Fibroblast of gingiva (primary cell): Measurements from ENCODE around the gene POTEH.
"Not testable (repeated sequence)": the region's sequence is repeated elsewhere in the genome, so short reads cannot be mapped to it uniquely, and the experiment has no call there.

ENCODE experiments used
- DNase-seq: peaks from one replicate; pipeline ENCODE4 v3.0.0-alpha.2; 2011; ENCODE audit warnings: low read depth

Gene POTEH

DNA sequence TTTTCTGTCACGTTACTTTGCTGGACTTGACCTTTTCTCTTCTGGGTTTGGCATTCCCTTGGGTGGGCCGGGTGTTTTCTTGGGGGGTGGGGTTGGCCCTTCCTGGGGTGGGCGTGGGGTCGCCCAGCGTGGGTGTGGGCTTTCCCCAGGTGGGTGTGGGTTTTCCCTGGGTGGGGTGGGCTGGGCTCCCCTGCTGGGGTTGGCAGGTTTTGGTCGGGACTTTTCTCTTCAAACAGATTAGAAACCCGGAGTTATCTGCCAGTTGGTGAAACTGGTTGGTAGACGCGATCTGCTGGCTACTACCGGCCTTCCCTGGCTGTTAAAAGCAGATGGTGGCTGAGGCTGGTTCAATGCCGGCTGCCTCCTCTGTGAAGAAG lies at the start of gene POTEH:
Gene POTEH, plus strand, starts transcription at position 278 of the 377 bp plus-strand sequence. Its CDS starts 52 bp downstream, at position 330.
- DNase-seq, result not testable (repeated sequence)

DNA sequence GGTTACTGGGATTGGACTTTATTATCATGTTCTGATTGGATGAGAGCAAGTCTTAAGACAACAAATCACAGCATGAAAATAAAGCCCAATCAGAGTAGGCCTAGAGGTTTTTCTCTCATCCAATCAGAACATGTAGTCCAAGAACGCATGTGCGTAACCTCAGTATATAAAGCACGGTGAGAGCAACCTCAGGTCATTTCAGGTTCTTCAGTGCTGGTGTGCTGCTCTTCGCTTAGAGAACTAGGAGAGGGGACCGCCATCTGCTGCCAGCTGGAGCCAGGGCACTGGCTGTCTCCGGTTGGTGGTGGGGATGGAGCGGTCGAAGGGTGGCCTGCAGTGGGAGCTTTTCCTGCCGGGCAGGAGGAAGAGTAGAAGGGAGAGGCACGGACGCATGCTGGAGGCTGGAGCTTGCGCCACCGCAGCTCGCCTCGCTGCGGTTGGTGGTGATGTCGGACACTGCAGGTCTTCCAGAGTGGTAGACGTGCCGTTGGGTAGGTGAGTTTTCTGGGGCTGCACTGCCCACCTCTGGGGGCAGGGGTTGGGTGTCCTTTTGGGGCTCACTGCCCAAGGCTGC lies 47.5 kb upstream of the POTEH start:
- DNase-seq, result not testable (repeated sequence)

DNA sequence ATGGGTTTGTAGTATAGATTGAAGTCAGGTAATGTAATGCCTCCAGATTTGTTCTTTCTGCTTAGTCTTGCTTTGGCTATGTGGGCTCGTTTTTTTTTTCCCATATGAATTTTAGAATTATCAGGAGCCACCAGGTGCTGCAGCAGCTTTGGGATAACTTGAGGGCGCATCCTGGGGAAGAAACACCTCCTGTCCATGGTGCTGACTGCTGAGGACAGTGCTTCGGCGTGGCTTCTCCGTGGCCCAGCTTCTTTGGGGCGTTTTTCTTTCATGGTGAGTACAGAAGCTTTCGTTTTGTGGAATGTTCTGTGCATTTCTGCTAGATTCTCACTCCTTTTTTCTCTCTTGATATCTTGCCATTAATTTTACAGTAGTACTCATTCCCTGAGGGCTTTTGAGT lies 37.9 kb upstream of the POTEH start:
- DNase-seq, result not testable (repeated sequence)

DNA sequence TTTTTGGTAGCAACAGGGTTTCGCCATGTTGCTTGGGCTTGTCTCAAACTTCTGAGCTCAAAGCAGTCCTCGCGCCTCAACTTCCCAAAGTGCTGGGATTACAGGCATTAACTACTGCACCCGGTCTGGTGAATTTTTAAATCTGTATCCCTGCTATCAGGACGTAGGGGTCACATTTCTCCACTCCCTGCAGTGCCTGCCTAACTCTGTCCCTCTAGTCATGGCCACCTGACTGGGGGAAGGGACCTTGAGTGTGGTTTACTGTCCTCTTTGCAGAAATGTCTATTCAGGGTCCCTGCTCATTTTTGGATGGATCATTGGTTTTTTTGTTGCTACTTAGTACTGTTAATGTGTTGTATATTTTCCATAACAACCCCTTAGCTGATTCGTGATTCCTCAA lies 37.1 kb upstream of the POTEH start:
- DNase-seq, result not testable (repeated sequence)

DNA sequence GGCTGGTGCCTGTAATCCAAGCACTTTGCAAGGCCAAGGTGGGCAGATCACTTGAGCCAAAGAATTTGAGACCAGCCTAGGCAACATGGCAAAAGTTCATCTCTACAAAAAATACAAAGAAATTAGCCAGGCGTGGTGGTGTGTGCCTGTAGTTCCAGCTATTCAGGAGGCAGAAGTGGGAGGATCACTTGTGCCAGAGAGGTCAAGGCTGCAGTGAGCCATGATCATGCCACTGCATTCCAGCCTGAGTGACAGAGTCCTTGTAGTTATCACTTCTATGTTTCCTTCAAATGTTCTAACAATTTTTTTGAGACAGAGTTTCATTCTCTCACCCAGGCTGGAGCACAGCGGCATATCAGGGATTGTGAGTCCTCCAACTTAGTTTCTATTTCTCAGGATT lies 36.6 kb upstream of the POTEH start:
- DNase-seq, result not testable (repeated sequence)

DNA sequence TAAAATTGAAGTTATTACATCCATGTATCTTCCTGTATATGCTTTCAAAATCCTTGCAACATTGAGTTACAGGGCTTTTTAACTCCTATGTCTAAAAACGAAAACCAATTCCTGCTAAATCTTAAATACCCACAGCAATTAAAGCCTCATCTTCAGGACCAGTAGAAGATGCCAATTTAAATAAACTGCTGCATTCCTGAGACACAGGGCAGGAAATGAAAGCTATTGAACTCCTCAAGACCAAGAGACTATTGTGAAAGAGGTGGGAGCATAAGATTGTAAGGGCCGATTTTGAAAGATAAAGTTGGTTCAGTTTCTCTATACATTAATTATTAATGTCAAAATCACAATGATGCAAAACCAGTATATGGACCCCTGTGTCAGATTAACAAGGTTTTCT lies 28.7 kb upstream of the POTEH start:
- not testable (repeated sequence) for DNase-seq

DNA sequence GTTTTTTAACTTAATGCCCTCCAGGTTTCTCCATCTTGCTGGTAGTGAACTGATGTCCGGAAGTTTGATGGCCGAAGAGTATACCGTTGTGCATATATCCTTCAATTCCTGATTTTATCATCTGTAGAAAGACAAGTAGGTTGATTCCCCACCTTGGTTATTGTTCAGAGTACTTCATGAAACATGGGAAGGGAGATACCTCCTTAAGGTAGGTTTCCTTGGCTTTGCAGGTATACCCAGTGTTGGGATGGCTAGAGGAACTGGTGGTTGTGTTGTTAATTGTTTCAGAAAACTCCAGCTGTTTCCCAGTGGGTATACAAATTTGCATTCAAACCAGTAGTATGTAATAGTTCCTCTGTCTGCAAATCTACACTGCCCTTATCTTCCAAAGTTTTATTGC lies 25.1 kb upstream of the POTEH start:
- not testable (repeated sequence) for DNase-seq

DNA sequence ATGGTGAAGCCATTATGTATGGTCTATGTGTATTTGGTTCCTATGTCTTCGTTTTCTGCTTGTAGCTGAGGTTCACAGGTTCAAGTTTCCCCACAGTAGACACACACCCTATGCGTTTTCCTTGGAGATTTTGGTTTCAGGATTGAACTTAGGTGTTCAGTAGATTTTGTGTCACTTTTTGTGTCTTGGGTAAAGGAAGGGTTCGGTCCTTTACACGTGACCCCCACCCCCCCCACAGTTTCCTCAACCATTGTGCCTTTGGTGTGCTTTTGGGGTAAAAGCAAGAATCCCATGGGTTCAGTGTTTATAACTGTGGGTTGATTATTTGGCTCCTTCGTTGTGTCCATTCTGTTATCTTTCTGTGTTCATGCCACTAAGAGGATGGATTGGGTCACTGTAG lies 24.3 kb upstream of the POTEH start:
- DNase-seq, result peak; percentile 0

DNA sequence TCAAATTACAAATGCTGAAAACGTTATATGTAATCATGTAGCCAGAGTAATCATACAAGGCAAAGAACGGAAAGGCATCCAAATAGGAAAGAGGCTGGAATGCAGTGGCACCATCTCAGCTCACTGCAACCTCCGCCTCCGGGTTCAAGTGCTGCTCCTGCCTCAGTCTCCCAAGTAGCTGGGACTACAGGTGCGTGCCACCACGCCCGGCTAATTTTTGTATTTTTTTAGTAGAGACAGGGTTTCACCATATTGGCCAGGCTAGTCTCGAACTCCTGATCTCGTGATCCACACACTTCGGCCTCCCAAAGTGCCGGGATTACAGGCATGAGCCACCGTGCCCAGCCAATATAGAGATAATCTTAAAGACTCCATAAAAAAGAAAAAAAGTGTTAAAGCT lies 20.4 kb upstream of the POTEH start:
- DNase-seq, result not testable (repeated sequence)

DNA sequence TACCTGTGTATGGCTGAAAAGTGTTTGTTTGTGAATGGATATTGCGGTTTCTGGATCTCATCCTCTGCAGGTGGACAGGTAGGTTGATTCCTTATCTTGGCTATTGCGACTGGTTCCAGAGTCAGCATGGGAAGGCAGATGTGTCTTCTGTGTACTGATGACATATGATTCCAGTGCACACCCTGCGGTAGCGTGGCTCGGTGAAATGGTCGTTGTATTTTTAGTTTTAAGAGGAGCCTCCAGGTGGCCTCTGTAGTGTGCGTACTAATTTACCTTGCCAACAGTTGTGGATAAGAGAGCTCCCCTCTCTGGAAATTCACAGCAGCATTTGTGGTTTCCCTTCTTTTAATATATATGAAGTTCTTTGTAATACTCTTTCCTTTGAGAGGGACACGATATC lies 10.1 kb upstream of the POTEH start:
- not testable (repeated sequence) for DNase-seq

DNA sequence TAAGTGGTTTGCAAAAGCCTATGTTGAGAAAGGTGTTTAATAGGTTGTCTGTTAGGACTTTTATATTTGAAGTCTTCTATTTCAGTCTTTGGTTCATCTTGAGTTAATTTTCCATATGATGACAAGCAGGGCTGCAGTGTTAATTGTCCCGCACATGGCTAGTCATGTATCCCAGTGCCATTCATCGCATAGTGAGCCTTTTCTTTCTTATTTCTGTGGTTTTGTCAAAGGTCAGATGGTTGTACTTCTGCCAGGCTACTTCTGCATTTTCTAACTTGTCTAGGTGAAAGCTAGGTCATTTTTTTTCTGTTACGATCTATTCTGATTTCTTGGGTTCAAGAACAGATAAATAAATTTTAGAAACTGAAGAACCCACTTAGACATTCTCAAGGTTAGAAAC lies 5.7 kb upstream of the POTEH start:
- not testable (repeated sequence) for DNase-seq

DNA sequence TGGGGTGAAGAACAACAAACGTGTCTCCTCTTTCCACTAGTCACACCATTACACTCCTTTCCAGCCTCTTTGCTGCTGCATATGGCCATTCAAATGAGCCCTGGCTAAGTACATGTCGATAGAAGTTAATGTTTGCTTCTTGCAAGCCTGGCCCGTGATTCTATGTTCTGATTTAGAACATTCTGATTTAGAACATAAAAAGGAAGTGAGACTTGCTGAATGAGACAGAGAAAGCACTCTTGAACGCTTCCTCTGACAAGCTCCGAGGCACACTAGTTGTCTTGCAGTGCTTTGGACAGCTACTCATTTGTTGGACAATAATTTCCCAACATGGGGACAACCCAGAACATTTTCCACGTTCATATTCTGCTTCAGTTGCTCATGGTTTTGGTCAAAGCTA lies 5.1 kb upstream of the POTEH start:
- DNase-seq, result not testable (repeated sequence)

DNA sequence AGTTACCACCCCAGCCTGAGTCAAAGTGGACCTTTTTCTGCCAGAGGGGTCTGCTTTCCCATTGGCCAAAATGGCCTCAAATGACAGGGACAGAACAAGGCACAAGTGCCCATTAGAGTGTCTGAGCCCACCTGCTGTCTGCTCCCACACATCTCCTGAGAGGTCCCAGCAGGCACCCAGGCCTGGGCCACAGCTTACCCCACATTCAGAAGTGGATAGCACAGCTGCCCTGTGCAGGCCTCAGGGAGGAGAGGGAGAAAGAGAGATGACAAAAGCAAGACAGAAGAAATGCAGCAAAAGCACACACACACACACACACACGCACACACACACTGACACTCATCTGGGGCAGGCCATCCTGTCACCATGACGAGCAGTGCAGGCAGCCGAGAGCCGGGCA lies 4.2 kb upstream of the POTEH start:
- not testable (repeated sequence) for DNase-seq

DNA sequence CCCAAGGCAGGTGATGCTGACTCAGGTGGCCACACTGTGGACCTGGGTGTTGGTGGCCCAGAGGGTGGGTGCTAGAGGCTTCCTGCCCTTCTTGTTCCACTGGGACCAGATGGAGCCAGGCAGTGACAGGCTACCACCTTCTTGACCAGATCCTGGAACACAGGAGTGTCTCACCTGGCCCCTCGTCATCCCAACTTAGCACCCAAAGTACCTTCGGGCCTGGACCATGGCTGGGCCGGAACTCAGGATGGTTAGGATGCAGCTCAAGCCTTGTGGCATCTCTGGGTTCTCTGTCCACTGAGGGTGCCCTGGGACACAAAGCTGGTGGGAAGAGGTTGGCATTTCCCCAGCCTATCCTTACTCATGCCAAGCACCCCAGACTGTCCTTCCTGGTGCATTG lies 2.7 kb upstream of the POTEH start:
- DNase-seq, result not testable (repeated sequence)

DNA sequence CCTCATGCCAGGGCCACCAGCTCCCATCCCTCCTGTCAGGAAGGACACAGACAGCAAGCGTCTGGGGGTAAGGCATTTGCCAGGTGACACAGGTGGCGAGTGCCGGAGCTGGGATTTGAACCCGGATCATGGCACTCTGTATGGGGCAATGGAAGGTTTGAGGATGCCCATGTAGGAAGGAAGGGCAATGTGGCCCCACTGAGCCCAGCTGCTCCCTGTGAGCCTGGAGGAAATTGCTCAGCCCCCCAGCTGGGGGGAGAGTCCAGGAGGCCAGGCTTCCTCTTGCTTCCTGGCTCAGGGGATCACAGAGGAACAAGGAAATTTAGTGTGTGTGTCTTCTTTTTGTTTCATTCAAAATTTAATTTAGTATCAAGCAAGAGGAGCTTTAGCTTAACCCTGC lies 2.1 kb upstream of the POTEH start:
- not testable (repeated sequence) for DNase-seq

DNA sequence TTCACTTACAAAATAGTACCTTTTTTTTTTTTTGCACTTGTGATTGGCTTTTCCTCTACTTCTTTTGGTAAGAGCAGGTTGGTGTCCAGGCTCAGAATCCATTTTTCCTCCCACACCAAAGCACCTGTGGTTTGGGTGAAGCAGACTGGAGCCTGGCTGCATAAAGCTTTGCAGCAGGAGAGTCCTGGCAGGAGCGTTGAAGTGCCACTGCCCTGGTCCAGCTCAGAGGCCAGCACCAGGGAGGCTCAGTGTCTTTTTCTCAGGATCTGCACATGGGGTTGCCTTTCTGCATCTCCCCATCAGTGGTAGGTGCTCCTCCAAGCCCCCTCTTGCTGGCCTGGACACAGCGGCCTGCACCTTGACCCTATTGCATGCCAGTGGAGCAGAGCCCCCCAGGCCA lies 1.7 kb upstream of the POTEH start:
- DNase-seq, result peak; percentile 0

DNA sequence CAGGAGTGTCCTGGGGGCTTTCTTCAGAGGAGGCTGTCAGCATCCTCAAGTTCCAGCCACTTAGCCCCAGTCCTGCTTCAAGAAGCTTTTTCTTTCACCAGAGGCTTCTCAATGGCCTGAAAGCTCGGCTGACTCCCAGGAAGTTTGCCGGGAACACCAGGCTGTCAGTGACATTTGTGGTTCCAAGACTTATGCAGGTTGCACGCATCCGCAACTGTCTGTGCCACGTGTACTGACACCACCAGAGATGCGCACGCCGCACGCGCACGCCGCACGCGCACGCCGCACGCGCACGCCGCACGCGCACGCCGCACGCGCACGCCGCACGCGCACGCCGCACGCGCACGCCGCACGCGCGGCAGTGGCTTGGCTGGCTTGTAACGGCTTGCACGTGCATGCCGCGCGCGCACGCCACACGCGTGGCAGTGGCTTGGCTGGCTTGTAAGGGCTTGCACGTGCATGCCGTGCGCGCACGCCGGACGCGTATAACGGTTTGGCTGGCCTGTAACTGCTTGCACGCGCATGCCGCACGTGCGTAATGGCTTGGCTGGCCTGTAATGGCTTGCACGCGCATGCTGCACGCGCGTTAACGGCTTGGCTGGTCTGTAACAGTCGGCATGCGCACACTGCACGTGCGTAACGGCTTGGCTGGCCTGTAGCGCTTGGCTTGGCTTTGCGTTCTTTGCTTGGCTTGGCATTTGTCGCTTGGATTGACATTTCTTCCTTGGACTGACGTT lies 646 bp upstream of the POTEH start:
- peak; percentile 3 for DNase-seq

DNA sequence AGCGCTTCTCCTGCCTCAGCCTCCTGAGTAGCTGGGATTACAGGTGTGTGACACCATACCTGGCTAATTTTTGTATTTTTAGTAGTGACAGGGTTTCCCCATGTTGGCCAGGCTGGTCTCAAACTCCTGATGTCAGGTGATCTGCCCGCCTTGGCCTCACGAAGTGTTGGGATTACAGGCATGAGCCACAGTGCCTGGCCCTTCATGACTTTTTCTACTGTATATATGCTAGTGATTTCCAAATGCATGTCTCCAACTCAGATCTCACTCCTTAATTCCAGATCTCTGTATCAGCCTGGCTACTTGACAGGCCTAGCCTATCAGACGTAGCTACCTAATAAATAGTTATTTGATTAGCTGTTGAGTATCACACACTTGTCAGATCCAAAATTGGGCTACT lies 23.8 kb downstream of the POTEH start:
- peak; percentile 1 for DNase-seq

DNA sequence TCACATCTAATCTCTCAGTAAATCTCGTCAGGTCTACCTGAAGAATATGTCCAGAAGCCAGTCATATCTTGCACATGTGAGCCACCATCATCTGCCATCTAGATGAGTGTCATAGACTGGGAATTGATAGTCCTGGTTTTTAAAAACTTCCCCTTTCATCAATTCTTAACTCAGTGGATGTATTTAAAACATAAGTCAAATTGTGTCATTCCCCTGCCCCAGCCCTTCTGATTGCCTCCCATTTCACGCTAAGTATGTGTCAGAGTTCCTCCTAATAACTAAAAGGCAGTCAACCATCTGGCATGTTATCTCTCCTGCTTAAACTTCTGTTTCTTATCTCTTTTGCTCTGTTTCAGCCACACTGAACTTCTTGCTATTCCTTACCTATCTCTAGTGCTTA lies 24.3 kb downstream of the POTEH start:
- not testable (repeated sequence) for DNase-seq

DNA sequence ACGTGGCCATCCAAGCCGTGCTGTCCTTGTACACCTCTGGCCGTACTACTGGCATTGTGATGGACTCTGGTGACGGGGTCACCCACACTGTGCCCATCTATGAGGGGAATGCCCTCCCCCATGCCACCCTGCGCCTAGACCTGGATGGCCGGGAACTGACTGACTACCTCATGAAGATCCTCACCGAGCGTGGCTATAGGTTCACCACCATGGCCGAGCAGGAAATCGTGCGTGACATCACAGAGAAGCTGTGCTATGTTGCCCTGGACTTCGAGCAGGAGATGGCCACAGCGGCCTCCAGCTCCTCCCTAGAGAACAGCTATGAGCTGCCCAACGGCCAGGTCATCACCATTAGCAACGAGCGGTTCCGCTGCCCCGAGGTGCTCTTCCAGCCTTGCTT lies 32.1 kb downstream of the POTEH start:
- not testable (repeated sequence) for DNase-seq

DNA sequence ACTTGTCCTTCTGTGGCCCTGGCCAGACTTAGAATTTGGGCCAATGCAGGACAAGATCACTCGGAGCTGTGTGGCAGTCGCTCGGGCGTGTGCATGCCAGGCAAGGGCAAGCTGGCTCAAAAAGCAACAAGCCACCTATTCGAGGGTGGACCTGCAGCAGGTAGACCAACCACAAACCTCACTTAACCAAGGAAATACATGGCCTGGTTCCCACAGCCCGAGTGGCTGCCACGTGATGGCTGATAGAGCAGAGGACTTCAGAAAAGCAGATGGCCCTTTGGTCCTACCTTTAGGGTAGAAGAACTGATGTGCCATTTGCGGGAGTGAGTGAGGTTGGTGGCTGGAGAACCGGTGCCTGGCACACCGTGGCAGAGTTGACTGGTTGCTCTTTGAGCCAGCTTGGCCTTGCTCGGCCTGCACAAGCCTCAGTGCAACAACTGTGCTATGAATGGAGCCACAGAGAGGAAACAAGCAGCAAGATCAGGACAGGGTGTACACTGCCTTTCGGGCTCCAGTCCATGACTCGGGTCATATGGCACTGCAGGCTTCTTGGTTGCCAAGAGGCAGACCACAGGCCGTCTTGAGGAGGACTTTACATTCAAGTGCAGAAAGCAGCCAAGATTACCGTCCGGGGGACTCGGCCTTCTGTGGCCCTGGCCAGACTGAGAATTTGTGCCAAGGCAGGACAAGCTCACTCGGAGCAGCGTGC lies 39.5 kb downstream of the POTEH start:
- peak; percentile 2 for DNase-seq

DNA sequence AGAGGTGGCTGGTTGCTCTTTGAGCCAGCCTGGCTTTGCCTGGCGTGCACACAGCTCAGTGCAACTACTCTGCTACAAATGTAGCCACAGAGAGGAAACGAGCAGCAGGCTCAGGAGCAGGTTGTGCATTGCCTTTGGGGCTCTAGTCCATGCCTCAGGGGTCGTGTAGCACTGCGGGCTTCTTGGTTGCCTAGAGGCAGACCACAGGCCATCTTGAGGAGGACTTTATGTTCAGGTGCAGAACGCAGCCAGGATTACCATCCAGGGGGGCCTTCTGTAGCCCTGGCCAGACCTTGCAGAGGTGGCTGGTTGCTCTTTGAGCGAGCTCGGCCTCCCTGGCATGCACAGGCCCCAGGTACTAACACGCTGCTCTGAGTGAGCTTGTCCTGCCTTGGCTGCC lies 41.2 kb downstream of the POTEH start:
- DNase-seq, result not testable (repeated sequence)

DNA sequence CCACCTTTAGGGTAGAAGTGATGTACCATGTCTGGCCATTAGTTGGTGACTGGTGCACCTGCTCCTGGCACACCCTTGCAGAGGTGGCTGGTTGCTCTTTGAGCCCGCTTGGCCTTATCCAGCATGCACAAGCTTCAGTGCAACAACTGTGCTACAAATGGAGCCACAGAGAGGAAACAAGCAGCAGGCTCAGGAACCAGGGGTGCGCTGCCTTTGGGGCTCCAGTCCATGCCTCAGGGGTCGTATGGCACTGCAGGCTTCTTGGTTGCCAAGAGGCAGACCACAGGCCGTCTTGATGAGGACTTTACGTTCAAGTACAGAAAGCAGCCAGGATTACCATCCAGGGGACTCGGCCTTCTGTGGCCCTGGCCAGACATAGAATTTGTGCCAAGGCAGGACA lies 44.6 kb downstream of the POTEH start:
- not testable (repeated sequence) for DNase-seq
